VCaP (cell line): ENCODE results near the gene EYA3.

Source experiments
- H3K27ac ChIP-seq: fragments of 450-650 bp; 2 replicates; pipeline ENCODE4 v1.5.1; 2017
- CTCF ChIP-seq: fragments of 450-650 bp; conservative IDR thresholded peaks from 2 replicates; pipeline ENCODE4 v1.5.1; 2017; ENCODE audit warnings: mild to moderate bottlenecking, moderate library complexity

The EYA3 gene

GRCh38 chr1:27967106-27967883 lies 121.1 kb downstream of the EYA3 start:
- H3K27ac ChIP-seq = no peak overlapping the region
- TF ChIP-seq CTCF = no peak

GRCh38 chr1:27966402-27967105 lies 121.9 kb downstream of the EYA3 start:
- TF ChIP-seq CTCF = no peak
- no peak overlapping the region for H3K27ac ChIP-seq

GRCh38 chr1:27963393-27963792 lies 125.0 kb downstream of the EYA3 start:
- no peak for TF ChIP-seq CTCF
- no peak overlapping the region for H3K27ac ChIP-seq

- H3K27ac ChIP-seq = peak overlapping the region; percentile 88
- no peak for TF ChIP-seq CTCF
Measured at GRCh38 chr1:27961646-27962221, 126.7 kb downstream of the EYA3 start.

GRCh38 chr1:27960762-27961645 lies 127.4 kb downstream of the EYA3 start:
- peak overlapping the region; percentile 88 for H3K27ac ChIP-seq
- no peak for TF ChIP-seq CTCF

- peak within 1 kb of the TSS; percentile 88 for H3K27ac ChIP-seq
- peak; percentile 78 for TF ChIP-seq CTCF
Measured at GRCh38 chr1:27959792-27960603, 128.4 kb downstream of the EYA3 start, which contains the start of gene XKR8. Gene XKR8 (plus strand): TSS chr1:27959973. CDS start chr1:27960070, 97 bp downstream.
